DOHH2 (cell line): ENCODE data around the gene ZBTB7A.

Experiments
- CTCF ChIP-seq: fragments of 200-600 bp; sonication (generic); IDR thresholded peaks from one replicate; pipeline ENCODE4 v1.5.1; 2014; ENCODE audit warnings: antibody characterized with exemption, mild to moderate bottlenecking, low read depth, low read length; ENCODE audit not compliant: poor library complexity, severe bottlenecking
- EZH2phosphoT487 ChIP-seq: fragments of 200-600 bp; sonication (generic); IDR thresholded peaks from 2 replicates; pipeline ENCODE4 v1.6.1; 2017; ENCODE audit warnings: borderline replicate concordance, mild to moderate bottlenecking, antibody characterized with exemption, low read length, moderate library complexity, mixed read lengths

DNA sequence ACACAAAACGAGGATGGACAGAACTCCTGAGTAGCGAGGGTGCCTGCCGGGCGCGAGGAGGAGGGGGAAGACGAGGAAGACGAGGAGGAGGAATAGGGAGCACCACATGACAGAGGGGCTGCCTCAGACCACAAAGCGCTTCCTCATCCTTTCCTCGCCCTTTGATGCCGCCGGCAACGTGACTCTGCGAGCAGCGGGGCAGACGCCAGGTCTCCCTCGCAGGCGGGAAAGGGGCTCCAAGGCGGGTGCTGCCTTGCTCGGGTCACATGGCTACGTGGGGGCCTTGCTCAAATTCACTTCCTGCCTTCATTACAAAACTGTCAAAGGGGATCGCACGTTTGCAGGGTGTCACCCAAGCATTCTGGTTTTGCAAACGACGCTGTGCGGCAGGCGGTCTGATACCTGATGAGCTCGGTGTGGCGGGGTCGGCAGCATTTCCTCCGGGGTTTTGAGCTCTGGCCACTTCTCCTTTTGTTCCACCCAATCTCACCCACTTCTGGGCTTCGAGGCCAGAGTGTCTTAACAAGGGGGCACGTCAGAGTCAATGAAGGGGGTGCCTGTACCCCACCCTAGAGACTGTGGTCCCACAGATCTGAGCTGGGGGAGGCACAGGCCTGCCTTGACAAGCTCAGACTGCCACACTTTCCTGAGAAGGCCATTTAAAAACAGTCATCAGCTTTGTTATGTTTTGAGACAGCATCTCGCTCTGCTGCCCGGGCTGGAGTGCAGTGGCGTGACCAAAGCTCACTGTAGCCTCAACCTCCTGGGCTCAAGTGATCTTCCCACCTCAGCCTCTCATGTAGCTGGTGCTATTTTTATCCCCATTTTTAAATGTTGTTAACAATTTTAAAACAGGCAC lies 42.3 kb upstream of the ZBTB7A start:
- TF ChIP-seq CTCF (no peak), EZH2phosphoT487 (no peak)
